HG03442 (cell line): Measurements from ENCODE around the gene NBAS.
A peak's percentile ranks its signal among the peaks of the same experiment; 100 is the strongest.

Source experiments
- ATAC-seq: cut with Tn5 transposase; IDR thresholded peaks from one replicate; pipeline ENCODE4 v1.9.1; 2021; ENCODE audit warnings: mild to moderate bottlenecking, moderate library complexity; ENCODE audit not compliant: unreplicated experiment

The NBAS gene

GRCh38 chr2:15372019-15372418 is 189.1 kb downstream of the NBAS start:
- ATAC-seq = no peak

- ATAC-seq = no peak
These were observed 192.0 kb downstream of the NBAS start for GRCh38 chr2:15369129-15369528.

- peak; percentile 58 for ATAC-seq
These were observed 193.4 kb downstream of the NBAS start for GRCh38 chr2:15367715-15368114.

- no peak for ATAC-seq
These were observed 193.9 kb downstream of the NBAS start for GRCh38 chr2:15367205-15367604.

GRCh38 chr2:15365411-15365810 is 195.7 kb downstream of the NBAS start:
- no peak for ATAC-seq

GRCh38 chr2:15364561-15364960 is 196.6 kb downstream of the NBAS start:
- no peak for ATAC-seq

GRCh38 chr2:15363734-15364133 is 197.4 kb downstream of the NBAS start:
- ATAC-seq = no peak

GRCh38 chr2:15363142-15363541 is 198.0 kb downstream of the NBAS start:
- no peak for ATAC-seq

- ATAC-seq = no peak
These were observed 201.2 kb downstream of the NBAS start for GRCh38 chr2:15359716-15360531.

GRCh38 chr2:15357922-15358321 is 203.2 kb downstream of the NBAS start:
- ATAC-seq = no peak

GRCh38 chr2:15357186-15357585 is 203.9 kb downstream of the NBAS start:
- no peak for ATAC-seq

- ATAC-seq = no peak
These were observed 205.7 kb downstream of the NBAS start for GRCh38 chr2:15355386-15355785.

- no peak for ATAC-seq
These were observed 206.4 kb downstream of the NBAS start for GRCh38 chr2:15354596-15355366.

GRCh38 chr2:15352363-15352762 is 208.8 kb downstream of the NBAS start:
- ATAC-seq = no peak

- no peak for ATAC-seq
These were observed 212.5 kb downstream of the NBAS start for GRCh38 chr2:15348636-15349035.

- no peak for ATAC-seq
These were observed 213.1 kb downstream of the NBAS start for GRCh38 chr2:15348045-15348444.

- ATAC-seq = no peak
These were observed 214.5 kb downstream of the NBAS start for GRCh38 chr2:15346624-15347023.

- no peak for ATAC-seq
These were observed 223.0 kb downstream of the NBAS start for GRCh38 chr2:15337996-15338666.

- ATAC-seq = no peak
These were observed 226.3 kb downstream of the NBAS start for GRCh38 chr2:15334644-15335326.

GRCh38 chr2:15331787-15332186 is 229.3 kb downstream of the NBAS start:
- ATAC-seq = no peak

- ATAC-seq = no peak
These were observed 235.8 kb downstream of the NBAS start for GRCh38 chr2:15325296-15325695.
